GM23248 (cell line): ENCODE results near the gene PRDM1. TPM values are rescaled to one million over a fixed set of nuclear protein-coding genes. Genes with fewer than 3 reads are reported as not detected.

Experiments
- DNase-seq: peaks from one replicate; pipeline ENCODE4 v3.0.0-alpha.2; 2015
- H2AFZ ChIP-seq: fragments of 200-600 bp; sonication (generic); 2 replicates; pipeline ENCODE4 v1.6.1; 2016; ENCODE audit warnings: antibody characterized with exemption
- H3F3A ChIP-seq: fragments of 200-600 bp; sonication (generic); 2 replicates; pipeline ENCODE4 v1.6.1; 2016; ENCODE audit warnings: mild to moderate bottlenecking, antibody characterized with exemption, mixed run types; ENCODE audit not compliant: insufficient read depth
- H3K27ac ChIP-seq: fragments of 200-600 bp; sonication (generic); 2 replicates; pipeline ENCODE4 v1.5.1; 2016; ENCODE audit warnings: mild to moderate bottlenecking
- H3K27me3 ChIP-seq: fragments of 200-600 bp; sonication (generic); replicated peaks from 2 replicates; pipeline ENCODE4 v1.6.1; 2016; ENCODE audit warnings: mild to moderate bottlenecking; ENCODE audit not compliant: insufficient read depth
- H3K36me3 ChIP-seq: fragments of 200-600 bp; sonication (generic); 2 replicates; pipeline ENCODE4 v1.6.1; 2016; ENCODE audit warnings: low read depth, mild to moderate bottlenecking
- H3K4me1 ChIP-seq: fragments of 200-600 bp; sonication (generic); 2 replicates; pipeline ENCODE4 v1.6.1; 2016; ENCODE audit warnings: mild to moderate bottlenecking; ENCODE audit not compliant: insufficient read depth
- H3K4me2 ChIP-seq: fragments of 200-600 bp; sonication (generic); one replicate; pipeline ENCODE4 v1.6.1; 2016; ENCODE audit warnings: mild to moderate bottlenecking; ENCODE audit not compliant: unreplicated experiment
- H3K4me3 ChIP-seq: fragments of 200-600 bp; sonication (generic); 2 replicates; pipeline ENCODE4 v1.5.1; 2016; ENCODE audit warnings: mild to moderate bottlenecking
- H3K79me2 ChIP-seq: fragments of 200-600 bp; sonication (generic); 2 replicates; pipeline ENCODE4 v1.6.1; 2016; ENCODE audit warnings: mild to moderate bottlenecking; ENCODE audit not compliant: insufficient read depth
- H3K9ac ChIP-seq: fragments of 200-600 bp; sonication (generic); 2 replicates; pipeline ENCODE4 v1.6.1; 2016; ENCODE audit warnings: mild to moderate bottlenecking
- H3K9me2 ChIP-seq: fragments of 200-600 bp; sonication (generic); 2 replicates; pipeline ENCODE4 v1.6.1; 2016; ENCODE audit warnings: mixed run types, mild to moderate bottlenecking, moderate library complexity; ENCODE audit not compliant: insufficient read depth
- H3K9me3 ChIP-seq: fragments of 200-600 bp; sonication (generic); one replicate; pipeline ENCODE4 v1.6.1; 2017; ENCODE audit warnings: low read depth
- H4K20me1 ChIP-seq: fragments of 200-600 bp; sonication (generic); 2 replicates; pipeline ENCODE4 v1.6.0; 2016; ENCODE audit not compliant: insufficient read depth
- EZH2 ChIP-seq: fragments of 200-600 bp; sonication (generic); IDR thresholded peaks from 2 replicates; pipeline ENCODE4 v1.6.1; 2018; ENCODE audit warnings: antibody characterized with exemption, mild to moderate bottlenecking; ENCODE audit not compliant: insufficient read depth, poor library complexity, severe bottlenecking
- EZH2phosphoT487 ChIP-seq: fragments of 200-600 bp; sonication (generic); IDR thresholded peaks from 2 replicates; pipeline ENCODE4 v1.6.1; 2018; ENCODE audit warnings: antibody characterized with exemption, moderate library complexity, mild to moderate bottlenecking, low read depth; ENCODE audit not compliant: insufficient read depth
- WGBS, 2 experiments: methylation state at CpG; one replicate each; pipeline ENCODE4 v1.1.6; 2015 to 2017; ENCODE audit warnings: low lambda C conversion rate in 2 of 2, low coverage in 1 of 2; ENCODE audit errors: missing lambda C conversion rate in 2 of 2; 5-methylcytosine and 5-hydroxymethylcytosine counted together
- in situ Hi-C: fragments of 300-500 bp; cut with MboI; formaldehyde crosslinking; loops from 2 replicates; pipeline ENCODE4 v1.15.0; 2020
- polyA plus RNA-seq: library from polyadenylated mRNA; unstranded; fragments of >200 nt; fragmentation: Nextera tagmentation; extraction: Ambion mirVana; gene quantifications from 2 replicates; pipeline ENCODE4 v1.2.1, GENCODE V29; 2016
- total RNA-seq: library from RNA; depleted of rRNA; stranded (reverse); fragments of >200 nt; shearing (Covaris generic); gene quantifications from 2 replicates; pipeline ENCODE4 v1.2.3, GENCODE V29; 2014

PRDM1 gene
- total and polyA plus RNA-seq, 2 experiments from 2014 or later: 2.7 to 3.9 TPM

DNA sequence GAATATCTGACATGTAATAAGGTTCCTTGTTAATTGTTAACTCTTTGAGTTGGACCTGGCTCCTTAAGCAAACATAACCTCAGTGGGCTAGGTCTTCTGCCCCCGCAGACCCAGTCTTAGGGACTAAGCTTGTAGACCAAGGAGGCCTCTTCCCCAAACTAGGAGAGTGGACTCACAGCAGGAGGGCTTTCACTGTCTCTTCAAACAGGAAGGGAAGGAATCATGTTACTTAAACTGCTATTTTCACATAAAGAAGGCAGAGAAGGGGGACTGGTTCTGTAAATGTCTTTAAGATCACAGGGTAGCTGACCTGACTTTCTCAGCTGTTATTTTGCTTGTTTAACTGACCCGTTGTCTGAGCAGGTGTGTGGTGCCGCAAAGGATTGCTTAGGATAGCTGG is 34.9 kb upstream of the PRDM1 start:
- in situ Hi-C loops: no loop called here
- 82 to 84% methylated on average over 3 of the region's 3 CpGs for WGBS, 2 experiments
- no peaks in the 10 kb centered on the region for H3K9me2 ChIP-seq

DNA sequence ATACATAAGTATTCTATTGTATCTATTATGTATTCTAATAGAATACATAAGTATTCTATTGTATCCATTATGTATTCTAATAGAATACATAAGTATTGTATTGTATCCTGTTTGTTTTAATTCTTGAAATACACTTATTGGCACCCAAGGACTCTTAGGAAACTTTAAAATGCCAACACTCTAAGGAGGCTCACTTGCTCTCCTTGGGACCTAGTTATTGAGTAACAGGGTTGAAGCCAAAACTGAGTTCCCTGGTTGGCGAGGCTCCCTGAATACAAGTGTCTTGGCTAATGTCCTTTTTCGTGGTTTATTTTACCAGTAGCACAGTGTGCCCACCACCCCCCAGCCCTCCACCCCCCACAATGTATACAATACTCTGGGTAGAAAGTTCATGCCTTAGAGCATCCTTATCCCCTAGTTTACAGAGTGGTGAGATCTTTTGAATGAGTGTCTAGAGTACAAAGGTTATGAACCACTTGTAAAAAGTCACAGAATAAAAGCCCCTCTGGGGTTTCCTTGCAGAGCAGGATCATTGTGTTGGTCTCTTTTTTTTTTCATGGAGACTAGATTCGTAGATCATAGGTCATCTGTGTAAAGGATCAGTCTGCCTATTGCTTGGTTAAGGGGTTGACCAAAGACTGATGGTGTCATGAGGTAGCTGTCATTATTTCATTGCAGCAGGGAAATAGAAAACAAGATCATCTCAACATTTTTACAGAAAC is 32.5 kb upstream of the PRDM1 start:
- in situ Hi-C loops: no loop called here
- no peaks in the 10 kb centered on the region for H3K4me1 ChIP-seq
- no peak overlapping the region for H3K9ac ChIP-seq
- no peaks in the 10 kb centered on the region for H3K9me3 ChIP-seq
- H3K4me2 ChIP-seq: no peak overlapping the region
- no peak overlapping the region for H2AFZ ChIP-seq
- H3K36me3 ChIP-seq: no peaks in the 10 kb centered on the region
- no peak for DNase-seq
- H3K79me2 ChIP-seq: no peaks in the 10 kb centered on the region
- no peaks in the 10 kb centered on the region for H4K20me1 ChIP-seq
- no peak overlapping the region for H3K4me3 ChIP-seq
- no peak overlapping the region for H3K27ac ChIP-seq
- H3F3A ChIP-seq: no peaks in the 10 kb centered on the region
- WGBS, 2 experiments: 67 to 84% methylated on average over 3 of the region's 3 CpGs
- no peaks in the 10 kb centered on the region for H3K27me3 ChIP-seq
- TF ChIP-seq EZH2: no peak
- no peak for TF ChIP-seq EZH2phosphoT487
- H3K9me2 ChIP-seq: no peaks in the 10 kb centered on the region

More for the DNA sequence above, 34.9 kb upstream of the PRDM1 start:
- Histone ChIP-seq H3K9me3 (no peaks in the 10 kb centered on the region), H3F3A (no peaks in the 10 kb centered on the region), H3K4me3 (no peak overlapping the region), H3K27ac (no peak overlapping the region), H3K79me2 (no peaks in the 10 kb centered on the region), H4K20me1 (no peaks in the 10 kb centered on the region), H3K36me3 (no peaks in the 10 kb centered on the region), H3K9ac (no peak overlapping the region), H3K4me1 (no peaks in the 10 kb centered on the region), H2AFZ (no peak overlapping the region), H3K27me3 (no peaks in the 10 kb centered on the region), H3K4me2 (no peak overlapping the region)
- DNase-seq: no peak
- TF ChIP-seq EZH2 (no peak), EZH2phosphoT487 (no peak)

GRCh38 chr6:106055489-106055888 is 30.6 kb upstream of the PRDM1 start:
- in situ Hi-C loops: no loop called here
- no peaks in the 10 kb centered on the region for H4K20me1 ChIP-seq
- no peaks in the 10 kb centered on the region for H3K9me2 ChIP-seq
- 87 to 88% methylated on average over 4 of the region's 4 CpGs for WGBS, 2 experiments
- no peaks in the 10 kb centered on the region for H3K4me1 ChIP-seq
- no peak for DNase-seq
- no peak overlapping the region for H2AFZ ChIP-seq
- H3K36me3 ChIP-seq: no peaks in the 10 kb centered on the region
- no peaks in the 10 kb centered on the region for H3K79me2 ChIP-seq
- no peak for TF ChIP-seq EZH2phosphoT487
- no peaks in the 10 kb centered on the region for H3K27me3 ChIP-seq
- H3F3A ChIP-seq: no peaks in the 10 kb centered on the region
- no peak overlapping the region for H3K9ac ChIP-seq
- no peak overlapping the region for H3K4me2 ChIP-seq
- no peaks in the 10 kb centered on the region for H3K9me3 ChIP-seq
- H3K4me3 ChIP-seq: no peak overlapping the region
- no peak overlapping the region for H3K27ac ChIP-seq

DNA sequence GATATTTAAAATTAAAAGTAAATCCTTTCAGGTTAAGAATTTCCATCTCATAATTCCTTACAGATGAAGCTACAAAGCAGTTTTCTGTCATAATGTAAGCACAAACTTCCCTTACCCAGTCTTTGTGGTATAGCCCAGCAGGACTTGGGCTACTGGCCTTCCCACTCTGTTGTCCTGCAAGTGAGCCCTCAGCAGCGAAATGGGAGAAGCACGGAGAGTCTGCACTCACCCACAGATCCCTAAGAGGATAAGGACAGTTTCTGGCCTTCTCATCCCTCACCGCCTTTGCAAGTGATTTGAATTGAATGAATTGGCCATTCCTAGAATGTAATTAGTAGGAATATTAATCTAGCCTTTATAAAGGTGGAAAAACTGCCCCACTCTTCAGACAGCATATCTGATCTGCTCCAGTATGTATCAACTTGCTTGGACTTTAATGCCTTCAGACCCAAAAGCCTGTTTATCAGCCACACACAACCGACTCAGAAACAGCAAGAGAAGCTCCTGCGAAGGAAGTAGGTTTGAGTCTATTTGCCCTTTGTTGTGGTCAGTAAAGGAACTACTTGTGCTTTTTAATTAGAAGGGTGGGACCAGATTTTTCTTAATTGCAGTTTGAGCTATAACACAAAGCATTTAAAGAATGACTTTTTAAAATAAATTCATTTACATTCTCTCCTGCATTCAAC is 29.9 kb upstream of the PRDM1 start:
- no peaks in the 10 kb centered on the region for H3K9me2 ChIP-seq
- no peak overlapping the region for H3K4me2 ChIP-seq
- H3K9ac ChIP-seq: no peak overlapping the region
- H3K27ac ChIP-seq: no peak overlapping the region
- DNase-seq: no peak
- H3K27me3 ChIP-seq: no peaks in the 10 kb centered on the region
- no peak overlapping the region for H2AFZ ChIP-seq
- H3K9me3 ChIP-seq: no peaks in the 10 kb centered on the region
- no peaks in the 10 kb centered on the region for H4K20me1 ChIP-seq
- no peaks in the 10 kb centered on the region for H3K79me2 ChIP-seq
- no peaks in the 10 kb centered on the region for H3K4me1 ChIP-seq
- in situ Hi-C loops: no loop called here
- WGBS, 2 experiments: 69 to 80% methylated on average over 5 of the region's 5 CpGs
- H3K36me3 ChIP-seq: no peaks in the 10 kb centered on the region
- H3F3A ChIP-seq: no peaks in the 10 kb centered on the region
- no peak overlapping the region for H3K4me3 ChIP-seq
- TF ChIP-seq EZH2phosphoT487 (no peak), EZH2 (no peak)
